ENCODE measurements around the gene CD180.
"Not testable (repeated sequence)": the region's sequence is repeated elsewhere in the genome, so short reads cannot be mapped to it uniquely, and the experiment has no call there.

Gene CD180

GRCh38 chr5:67178966-67179365, 17.6 kb downstream of the CD180 start:
- TF ChIP-seq CTCF (IDR thresholded peaks at IDR 0.05; ENCODE audit: low read depth, low read length, missing control alignments), result no peak
- no peak overlapping the region for H3K4me3 ChIP-seq (ENCODE audit: low read depth, low read length)
- DNase-seq, result no peak
- no peak overlapping the region for H3K27ac ChIP-seq
- H3K36me3 ChIP-seq (replicated peaks), result no peaks in the 10 kb centered on the region
- H3K27me3 ChIP-seq (replicated peaks), result no peaks in the 10 kb centered on the region
- in situ Hi-C loops (cut with HindIII; ENCODE audit: low pct_ligation_motif_present, low sequenced_read_pairs), result no loop called here

DNA sequence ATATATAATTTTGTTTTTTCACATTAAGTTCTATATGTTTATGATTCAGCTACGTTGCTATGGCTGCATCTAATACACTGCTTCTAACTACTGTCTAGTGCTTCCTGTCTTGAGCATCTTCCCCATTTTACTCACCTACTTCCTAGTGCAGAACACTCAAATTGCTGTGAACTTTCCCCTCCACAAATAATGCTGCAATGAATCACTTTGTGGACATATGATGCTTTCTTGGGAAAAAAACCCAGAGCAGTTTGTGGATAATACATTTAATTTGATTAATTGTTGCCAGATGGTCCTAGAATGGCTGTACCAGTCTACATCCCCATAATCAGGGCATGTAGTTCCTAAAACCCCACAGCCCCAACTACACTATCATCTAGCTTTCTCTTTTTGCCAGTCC, 18.5 kb downstream of the CD180 start:
- TF ChIP-seq CTCF (IDR thresholded peaks at IDR 0.05; ENCODE audit: low read depth, low read length, missing control alignments), result no peak
- DNase-seq, result no peak
- Histone ChIP-seq H3K4me3 (ENCODE audit: low read depth, low read length) (no peak overlapping the region), H3K27me3 (replicated peaks) (no peaks in the 10 kb centered on the region), H3K36me3 (replicated peaks) (no peaks in the 10 kb centered on the region), H3K27ac (no peak overlapping the region)
- in situ Hi-C loops (cut with HindIII; ENCODE audit: low pct_ligation_motif_present, low sequenced_read_pairs), result no loop called here

GRCh38 chr5:67176936-67177335, 19.7 kb downstream of the CD180 start:
- no peak for TF ChIP-seq CTCF (IDR thresholded peaks at IDR 0.05; ENCODE audit: low read depth, low read length, missing control alignments)
- no peak for DNase-seq
- Histone ChIP-seq H3K27ac (no peak overlapping the region), H3K36me3 (replicated peaks) (no peaks in the 10 kb centered on the region), H3K27me3 (replicated peaks) (no peaks in the 10 kb centered on the region), H3K4me3 (ENCODE audit: low read depth, low read length) (no peak overlapping the region)
- in situ Hi-C loops (cut with HindIII; ENCODE audit: low pct_ligation_motif_present, low sequenced_read_pairs), result no loop called here

GRCh38 chr5:67173959-67174358, 22.6 kb downstream of the CD180 start:
- Histone ChIP-seq H3K27ac (no peak overlapping the region), H3K27me3 (replicated peaks) (no peaks in the 10 kb centered on the region), H3K4me3 (ENCODE audit: low read depth, low read length) (no peak overlapping the region), H3K36me3 (replicated peaks) (no peaks in the 10 kb centered on the region)
- in situ Hi-C loops (cut with HindIII; ENCODE audit: low pct_ligation_motif_present, low sequenced_read_pairs), result no loop called here
- no peak for TF ChIP-seq CTCF (IDR thresholded peaks at IDR 0.05; ENCODE audit: low read depth, low read length, missing control alignments)
- DNase-seq, result no peak

DNA sequence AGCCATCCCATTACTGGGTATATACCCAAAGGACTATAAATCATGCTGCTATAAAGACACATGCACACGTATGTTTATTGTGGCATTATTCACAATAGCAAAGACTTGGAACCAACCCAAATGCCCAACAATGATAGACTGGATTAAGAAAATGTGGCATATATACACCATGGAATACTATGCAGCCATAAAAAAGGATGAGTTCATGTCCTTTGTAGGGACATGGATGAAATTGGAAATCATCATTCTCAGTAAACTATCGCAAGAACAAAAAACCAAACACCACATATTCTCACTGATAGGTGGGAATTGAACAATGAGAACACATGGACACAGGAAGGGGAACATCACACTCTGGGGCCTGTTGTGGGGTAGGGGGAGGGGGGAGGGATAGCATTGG, 23.2 kb downstream of the CD180 start:
- H3K27me3 ChIP-seq (replicated peaks); in situ Hi-C loops (cut with HindIII; ENCODE audit: low pct_ligation_motif_present, low sequenced_read_pairs); DNase-seq; H3K36me3 ChIP-seq (replicated peaks); H3K4me3 ChIP-seq (ENCODE audit: low read depth, low read length); H3K27ac ChIP-seq: not testable (repeated sequence)

- TF ChIP-seq CTCF (IDR thresholded peaks at IDR 0.05; ENCODE audit: low read depth, low read length, missing control alignments), result no peak
- Histone ChIP-seq H3K36me3 (replicated peaks) (no peaks in the 10 kb centered on the region), H3K27ac (no peak overlapping the region), H3K27me3 (replicated peaks) (no peaks in the 10 kb centered on the region), H3K4me3 (ENCODE audit: low read depth, low read length) (no peak overlapping the region)
- in situ Hi-C loops (cut with HindIII; ENCODE audit: low pct_ligation_motif_present, low sequenced_read_pairs), result no loop called here
- no peak for DNase-seq
These were observed 25.8 kb downstream of the CD180 start for GRCh38 chr5:67170767-67171166.
